Lower leg skin (tissue), 4 donors: Measurements from ENCODE around the gene VEZT. TPM values are rescaled to one million over a fixed set of nuclear protein-coding genes. Genes with fewer than 3 reads are reported as not detected.
"Not testable (repeated sequence)": the region's sequence is repeated elsewhere in the genome, so short reads cannot be mapped to it uniquely, and the experiment has no call there.

Experiments used
- DNase-seq, 2 donors: peaks; one replicate each; pipeline ENCODE4 v3.0.0-alpha.2; 2019; ENCODE audit warnings: low spot score in 2 of 2
- H3K4me3 ChIP-seq: fragments of 200-600 bp; sonication (generic); 2 replicates; pipeline ENCODE4 v1.5.1; 2017; ENCODE audit warnings: mild to moderate bottlenecking, low read depth; ENCODE audit not compliant: poor library complexity, severe bottlenecking
- CTCF ChIP-seq, 3 donors: fragments of 450-650 bp; IDR thresholded peaks; one replicate each; pipeline ENCODE4 v1.5.1; 2016; ENCODE audit warnings: antibody characterized with exemption in 3 of 3, mild to moderate bottlenecking in 3 of 3, moderate library complexity in 2 of 3
- POLR2A ChIP-seq, 2 donors: fragments of 450-650 bp; IDR thresholded peaks; one replicate each; pipeline ENCODE4 v1.6.1; 2016 to 2017; ENCODE audit warnings: antibody characterized with exemption in 2 of 2, mild to moderate bottlenecking in 1 of 2, moderate library complexity in 1 of 2
- WGBS, 2 donors: methylation state at CpG; one replicate each; pipeline ENCODE4 v1.1.5; 2018; 5-methylcytosine and 5-hydroxymethylcytosine counted together
- intact Hi-C: fragments of 100-400 bp; cut with DNase I; formaldehyde crosslinking; loops from one replicate; pipeline ENCODE4 v1.15.0; 2023; ENCODE audit warnings: low total_unique reads
- total RNA-seq, 4 donors: library from RNA; depleted of rRNA; stranded (reverse); fragments of >200 nt; gene quantifications; one replicate each; pipeline ENCODE4 v1.1.0, GENCODE V29; 2016

VEZT gene
- total RNA-seq, 4 donors from 2014 or later = 40.6 to 95.9 (median 46.4) TPM

GRCh38 chr12:95185854-95186253 is 31.8 kb upstream of the VEZT start:
- no peak for DNase-seq
- H3K4me3 ChIP-seq = no peak overlapping the region
- intact Hi-C loops = no loop called here
- TF ChIP-seq CTCF (IDR thresholded peaks at IDR 0.05) = no peak
- no peak for TF ChIP-seq POLR2A (IDR thresholded peaks at IDR 0.05)

- no peak for DNase-seq
- TF ChIP-seq POLR2A (IDR thresholded peaks at IDR 0.05) = no peak
- TF ChIP-seq CTCF (IDR thresholded peaks at IDR 0.05) = no peak
- WGBS, 2 donors = 76 to 82% methylated on average over 5 of the region's 5 CpGs
- no peak overlapping the region for H3K4me3 ChIP-seq
- intact Hi-C loops = no loop called here
Observed at GRCh38 chr12:95187865-95188415, 29.7 kb upstream of the VEZT start.

- DNase-seq = no peak
- intact Hi-C loops = no loop called here
- 79 to 93% methylated on average over 1 of the region's 1 CpG for WGBS, 2 donors
- TF ChIP-seq CTCF (IDR thresholded peaks at IDR 0.05) (no peak), POLR2A (IDR thresholded peaks at IDR 0.05) (no peak)
- no peak overlapping the region for H3K4me3 ChIP-seq
Observed at GRCh38 chr12:95191060-95191696, 26.4 kb upstream of the VEZT start.

- no peak overlapping the region for H3K4me3 ChIP-seq
- TF ChIP-seq POLR2A (IDR thresholded peaks at IDR 0.05) (no peak), CTCF (IDR thresholded peaks at IDR 0.05) (no peak)
- intact Hi-C loops = no loop called here
- DNase-seq = no peak
Observed at GRCh38 chr12:95192271-95192670, 25.3 kb upstream of the VEZT start.

GRCh38 chr12:95193139-95193538 is 24.5 kb upstream of the VEZT start:
- no peak overlapping the region for H3K4me3 ChIP-seq
- TF ChIP-seq POLR2A (IDR thresholded peaks at IDR 0.05) (no peak), CTCF (IDR thresholded peaks at IDR 0.05) (no peak)
- intact Hi-C loops = no loop called here
- no peak for DNase-seq
- 95 to 96% methylated on average over 3 of the region's 3 CpGs for whole genome bisulfite sequencing, 2 donors

- DNase-seq = no peak
- no peak overlapping the region for H3K4me3 ChIP-seq
- TF ChIP-seq CTCF (IDR thresholded peaks at IDR 0.05) (no peak), POLR2A (IDR thresholded peaks at IDR 0.05) (no peak)
- 89 to 91% methylated on average over 3 of the region's 3 CpGs for WGBS, 2 donors
- intact Hi-C loops = no loop called here
Observed at GRCh38 chr12:95195122-95195521, 22.5 kb upstream of the VEZT start.

- intact Hi-C loops, H3K4me3 ChIP-seq, DNase-seq: not testable (repeated sequence)
- 94 to 97% methylated on average over 7 of the region's 7 CpGs for WGBS, 2 donors
Observed at GRCh38 chr12:95196875-95197569, 20.6 kb upstream of the VEZT start.
